HG03139 (cell line): ENCODE results near the gene FETUB.
"Not testable (repeated sequence)": the region's sequence is repeated elsewhere in the genome, so short reads cannot be mapped to it uniquely, and the experiment has no call there.

ENCODE experiments used
- ATAC-seq: cut with Tn5 transposase; IDR thresholded peaks from one replicate; pipeline ENCODE4 v1.9.1; 2021; ENCODE audit not compliant: unreplicated experiment

Gene FETUB

GRCh38 chr3:186671051-186671450 lies 30.9 kb downstream of the FETUB start:
- no peak for ATAC-seq

GRCh38 chr3:186678604-186679003 lies 38.4 kb downstream of the FETUB start:
- no peak for ATAC-seq

- no peak for ATAC-seq
Measured at GRCh38 chr3:186679151-186679550, 39.0 kb downstream of the FETUB start.

GRCh38 chr3:186680869-186681268 lies 40.7 kb downstream of the FETUB start:
- no peak for ATAC-seq

- ATAC-seq, result no peak
Measured at GRCh38 chr3:186682812-186683211, 42.6 kb downstream of the FETUB start.

- no peak for ATAC-seq
Measured at GRCh38 chr3:186683979-186684378, 43.8 kb downstream of the FETUB start.

GRCh38 chr3:186686475-186686874 lies 46.3 kb downstream of the FETUB start:
- not testable (repeated sequence) for ATAC-seq

- ATAC-seq, result no peak
Measured at GRCh38 chr3:186687120-186687651, 47.0 kb downstream of the FETUB start.

GRCh38 chr3:186690304-186690703 lies 50.1 kb downstream of the FETUB start:
- not testable (repeated sequence) for ATAC-seq

GRCh38 chr3:186691676-186692075 lies 51.5 kb downstream of the FETUB start:
- ATAC-seq, result no peak

- ATAC-seq, result no peak
Measured at GRCh38 chr3:186693843-186694242, 53.6 kb downstream of the FETUB start.

GRCh38 chr3:186694288-186695032 lies 54.3 kb downstream of the FETUB start:
- ATAC-seq, result no peak

- ATAC-seq, result no peak
Measured at GRCh38 chr3:186696522-186696921, 56.3 kb downstream of the FETUB start.

- no peak for ATAC-seq
Measured at GRCh38 chr3:186697510-186697909, 57.3 kb downstream of the FETUB start.

- ATAC-seq, result no peak
Measured at GRCh38 chr3:186700267-186700666, 60.1 kb downstream of the FETUB start.

- ATAC-seq, result not testable (repeated sequence)
Measured at GRCh38 chr3:186702451-186702850, 62.3 kb downstream of the FETUB start.
